ENCODE data around the gene POLE4. TPM values are rescaled to one million over a fixed set of nuclear protein-coding genes. Genes with fewer than 3 reads are reported as not detected.
A peak's percentile ranks its signal among the peaks of the same experiment; 100 is the strongest.

Gene POLE4
- total and polyA plus RNA-seq, 9 of the 15 experiments (the other 6 are each of a cell fraction or from before 2014, with no cell fraction given), result 25.7 to 73.7 (median 57.3) TPM

- no peak for TF ChIP-seq STAT5B (CRISPR knock-in tag; IDR thresholded peaks at IDR 0.05)
- TF ChIP-seq PHF8 (IDR thresholded peaks at IDR 0.05; ENCODE audit: borderline replicate concordance, low read length), result peak; percentile 93
- no peak for TF ChIP-seq ZNF561 (CRISPR knock-in tag; conservative IDR thresholded peaks at IDR 0.05)
- no peak; the same call in 1 of the 2 replicates for TF ChIP-seq FOSL1 (tag; conservative IDR thresholded peaks at IDR 0.05)
- TF ChIP-seq ARID4B (CRISPR knock-in tag; IDR thresholded peaks at IDR 0.05), result peak; percentile 72
- peak; percentile 87 for TF ChIP-seq VEZF1 (CRISPR knock-in tag; IDR thresholded peaks at IDR 0.05)
- no peak for TF ChIP-seq ZNF274 (IDR thresholded peaks at IDR 0.05; ENCODE audit: borderline replicate concordance, low read depth, low read length)
- peak; percentile 79 for TF ChIP-seq MEIS2 (IDR thresholded peaks at IDR 0.05; ENCODE audit: partially characterized antibody)
- TF ChIP-seq HEY1 (CRISPR knock-in tag; IDR thresholded peaks at IDR 0.05; ENCODE audit: borderline replicate concordance), result no peak
- TF ChIP-seq FOXO4 (CRISPR knock-in tag; IDR thresholded peaks at IDR 0.05), result 0 out of 2 replicates have a peak, but pooled peaks have one; percentile 11
- no peak for TF ChIP-seq GTF3C2 (IDR thresholded peaks at IDR 0.05; ENCODE audit: borderline replicate concordance, extremely low read depth, insufficient read length)
- no peak for TF ChIP-seq EHMT2 (IDR thresholded peaks at IDR 0.05)
- peak; percentile 17 for TF ChIP-seq NEUROD1 (IDR thresholded peaks at IDR 0.05; ENCODE audit: borderline replicate concordance, low read depth, low read length, partially characterized antibody)
- no peak for TF ChIP-seq DIDO1 (tag; IDR thresholded peaks at IDR 0.05; ENCODE audit: low read depth)
- no peak for TF ChIP-seq SNIP1 (IDR thresholded peaks at IDR 0.05; ENCODE audit: low read depth)
- TF ChIP-seq HDAC2 (IDR thresholded peaks at IDR 0.05), result 0 out of 2 replicates have a peak, but pooled peaks have one; percentile 66
Measured at GRCh38 chr2:74958274-74959105, at the start of gene POLE4 (continued).

Measured in K562 (cell line).